Uterus (tissue), 2 donors: ENCODE measurements around the gene PAMR1.

Experiments
- POLR2A ChIP-seq, 2 donors: fragments of 450-650 bp; IDR thresholded peaks; one replicate each; pipeline ENCODE4 v1.6.1; 2016; ENCODE audit warnings: antibody characterized with exemption in 2 of 2, mild to moderate bottlenecking in 1 of 2, moderate library complexity in 1 of 2
- TF ChIP-seq, protein P1 (sequence below), 4 experiments: fragments of 200-600 bp in 2 of 4; fragments of 450-650 bp in 2 of 4; sonication (generic) in 2 of 4; IDR thresholded peaks; one replicate each; pipeline ENCODE4 v1.5.1; 2016 to 2019; ENCODE audit warnings: antibody characterized with exemption in 4 of 4, mild to moderate bottlenecking in 2 of 4, moderate library complexity in 1 of 4

- TF ChIP-seq POLR2A (IDR thresholded peaks at IDR 0.05): no peak
- TF ChIP-seq, protein P1, sequence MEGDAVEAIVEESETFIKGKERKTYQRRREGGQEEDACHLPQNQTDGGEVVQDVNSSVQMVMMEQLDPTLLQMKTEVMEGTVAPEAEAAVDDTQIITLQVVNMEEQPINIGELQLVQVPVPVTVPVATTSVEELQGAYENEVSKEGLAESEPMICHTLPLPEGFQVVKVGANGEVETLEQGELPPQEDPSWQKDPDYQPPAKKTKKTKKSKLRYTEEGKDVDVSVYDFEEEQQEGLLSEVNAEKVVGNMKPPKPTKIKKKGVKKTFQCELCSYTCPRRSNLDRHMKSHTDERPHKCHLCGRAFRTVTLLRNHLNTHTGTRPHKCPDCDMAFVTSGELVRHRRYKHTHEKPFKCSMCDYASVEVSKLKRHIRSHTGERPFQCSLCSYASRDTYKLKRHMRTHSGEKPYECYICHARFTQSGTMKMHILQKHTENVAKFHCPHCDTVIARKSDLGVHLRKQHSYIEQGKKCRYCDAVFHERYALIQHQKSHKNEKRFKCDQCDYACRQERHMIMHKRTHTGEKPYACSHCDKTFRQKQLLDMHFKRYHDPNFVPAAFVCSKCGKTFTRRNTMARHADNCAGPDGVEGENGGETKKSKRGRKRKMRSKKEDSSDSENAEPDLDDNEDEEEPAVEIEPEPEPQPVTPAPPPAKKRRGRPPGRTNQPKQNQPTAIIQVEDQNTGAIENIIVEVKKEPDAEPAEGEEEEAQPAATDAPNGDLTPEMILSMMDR (IDR thresholded peaks at IDR 0.05): no peak
These were observed 137.4 kb downstream of the PAMR1 start for GRCh38 chr11:35388061-35388460.
